Suprapubic skin (tissue), 4 donors: Measurements from ENCODE around the gene USP7.

Experiments
- POLR2A ChIP-seq, 2 donors: fragments of 450-650 bp; IDR thresholded peaks; one replicate each; pipeline ENCODE4 v1.6.1; 2017; ENCODE audit warnings: antibody characterized with exemption in 2 of 2, mild to moderate bottlenecking in 2 of 2, moderate library complexity in 2 of 2
- POLR2AphosphoS5 ChIP-seq, 3 donors: sonication (generic); formaldehyde crosslinking; IDR thresholded peaks; one replicate each; pipeline ENCODE4 v1.6.1; 2017; ENCODE audit warnings: antibody characterized with exemption in 3 of 3
- TF ChIP-seq, protein P1 (sequence below), 2 donors: fragments of 200-600 bp in 1 of 2; fragments of 450-650 bp in 1 of 2; sonication (generic) in 1 of 2; IDR thresholded peaks; one replicate each; pipeline ENCODE4 v1.5.1; 2016 to 2019; ENCODE audit warnings: antibody characterized with exemption in 2 of 2, mild to moderate bottlenecking in 1 of 2, moderate library complexity in 1 of 2

DNA sequence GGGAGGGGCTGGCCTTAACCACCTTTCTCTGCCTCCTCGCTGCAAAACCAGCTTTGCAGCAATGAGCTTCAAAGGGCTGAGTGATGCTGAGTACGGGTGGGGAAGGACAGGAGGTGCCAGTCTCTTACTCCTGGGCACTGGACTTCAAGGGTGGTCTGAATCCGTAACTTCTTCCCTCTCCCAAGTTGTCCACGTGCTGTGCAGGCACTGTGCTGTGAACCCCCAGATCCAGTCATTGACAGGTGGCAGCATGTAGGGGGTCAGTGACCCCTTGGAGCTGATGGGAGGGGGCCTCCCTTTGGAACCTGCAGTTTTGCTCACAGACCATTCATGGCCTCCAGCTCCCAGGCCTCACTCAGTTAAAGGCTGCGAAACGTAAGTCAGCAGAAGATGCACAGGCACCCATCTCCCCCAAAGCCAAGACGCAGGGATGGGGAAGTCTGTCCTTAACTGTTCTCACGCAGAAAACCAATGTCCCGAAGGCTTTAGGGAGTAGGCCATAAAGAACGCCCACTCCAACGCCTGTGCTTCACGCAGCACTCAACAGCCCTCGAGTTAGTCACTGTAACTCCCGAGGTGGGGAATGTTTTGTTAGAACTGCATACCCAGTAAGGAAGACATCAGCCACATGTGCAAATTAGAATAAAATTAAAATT, 73.7 kb downstream of the USP7 start:
- no peak for TF ChIP-seq POLR2AphosphoS5 (IDR thresholded peaks at IDR 0.05)
- TF ChIP-seq POLR2A (IDR thresholded peaks at IDR 0.05) = no peak
- TF ChIP-seq, protein P1, sequence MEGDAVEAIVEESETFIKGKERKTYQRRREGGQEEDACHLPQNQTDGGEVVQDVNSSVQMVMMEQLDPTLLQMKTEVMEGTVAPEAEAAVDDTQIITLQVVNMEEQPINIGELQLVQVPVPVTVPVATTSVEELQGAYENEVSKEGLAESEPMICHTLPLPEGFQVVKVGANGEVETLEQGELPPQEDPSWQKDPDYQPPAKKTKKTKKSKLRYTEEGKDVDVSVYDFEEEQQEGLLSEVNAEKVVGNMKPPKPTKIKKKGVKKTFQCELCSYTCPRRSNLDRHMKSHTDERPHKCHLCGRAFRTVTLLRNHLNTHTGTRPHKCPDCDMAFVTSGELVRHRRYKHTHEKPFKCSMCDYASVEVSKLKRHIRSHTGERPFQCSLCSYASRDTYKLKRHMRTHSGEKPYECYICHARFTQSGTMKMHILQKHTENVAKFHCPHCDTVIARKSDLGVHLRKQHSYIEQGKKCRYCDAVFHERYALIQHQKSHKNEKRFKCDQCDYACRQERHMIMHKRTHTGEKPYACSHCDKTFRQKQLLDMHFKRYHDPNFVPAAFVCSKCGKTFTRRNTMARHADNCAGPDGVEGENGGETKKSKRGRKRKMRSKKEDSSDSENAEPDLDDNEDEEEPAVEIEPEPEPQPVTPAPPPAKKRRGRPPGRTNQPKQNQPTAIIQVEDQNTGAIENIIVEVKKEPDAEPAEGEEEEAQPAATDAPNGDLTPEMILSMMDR (IDR thresholded peaks at IDR 0.05) = no peak
